HS-27A (cell line): ENCODE measurements around the gene B2M.
"Not testable (repeated sequence)": the region's sequence is repeated elsewhere in the genome, so short reads cannot be mapped to it uniquely, and the experiment has no call there.

ENCODE experiments used
- DNase-seq: peaks from one replicate; pipeline ENCODE4 v3.0.0-alpha.2; 2012; ENCODE audit warnings: low read depth, missing footprints

The B2M gene

DNA sequence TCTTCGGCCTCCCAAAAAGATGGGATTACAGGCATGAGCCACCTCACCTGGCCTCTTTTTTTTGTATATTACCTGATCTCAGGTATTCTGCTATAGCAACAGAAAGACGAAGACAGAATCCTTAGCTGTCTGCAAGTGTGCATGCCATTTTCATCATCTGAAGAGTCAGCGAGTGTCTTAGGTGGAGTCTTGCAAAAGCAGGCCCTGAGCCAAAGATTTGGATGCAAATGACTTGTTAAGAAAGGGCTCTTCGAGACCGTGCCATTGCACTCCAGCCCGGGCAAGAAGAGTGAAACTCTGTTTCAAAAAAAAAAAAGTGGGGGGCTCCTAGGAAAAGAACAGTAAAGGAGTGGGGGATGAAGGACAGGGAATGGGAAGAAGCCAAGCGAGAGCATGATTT is 14.8 kb downstream of the B2M start:
- DNase-seq, result no peak

DNA sequence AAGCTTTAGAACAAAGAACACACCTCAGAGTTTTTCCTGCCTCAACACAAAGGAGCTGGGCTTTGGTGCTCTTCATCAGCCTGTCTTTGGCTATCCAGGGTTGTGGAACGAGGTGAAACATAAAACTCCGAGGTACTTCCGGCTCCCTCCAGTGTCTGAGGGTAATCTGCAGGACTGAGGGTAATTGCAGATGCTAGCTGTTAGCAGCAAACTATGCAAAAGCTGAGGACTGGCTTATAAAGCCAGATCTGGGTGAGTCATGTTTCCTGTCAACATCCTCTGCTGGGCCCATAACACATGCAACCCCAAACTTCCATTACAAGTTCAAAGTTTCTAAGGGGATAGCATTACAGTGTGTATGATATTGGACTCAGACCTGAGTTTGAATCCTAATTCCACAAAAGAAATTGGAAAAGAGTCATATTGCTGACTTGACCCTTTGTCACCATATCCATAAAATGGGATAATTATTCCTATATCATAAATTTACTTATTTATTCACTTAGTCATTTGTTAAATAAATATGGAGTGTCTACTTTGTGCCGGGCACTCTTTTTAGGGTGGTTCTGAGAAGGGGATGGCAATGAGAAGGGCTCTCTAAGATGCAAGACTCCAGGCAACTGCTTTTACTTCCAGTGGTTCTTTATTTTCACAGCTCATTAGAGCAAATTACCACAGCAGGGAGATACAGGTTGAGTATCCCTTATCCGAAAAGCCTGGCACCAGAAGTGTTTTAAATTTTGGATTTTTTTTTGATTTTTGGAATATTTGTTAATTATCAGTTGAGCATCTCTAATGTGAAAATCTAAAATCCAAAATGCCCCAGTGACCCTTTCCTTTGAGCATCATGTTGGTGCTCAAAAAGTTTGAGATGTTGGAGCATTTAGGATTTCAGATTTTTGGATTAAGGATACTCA is 15.5 kb downstream of the B2M start:
- DNase-seq, result no peak

DNA sequence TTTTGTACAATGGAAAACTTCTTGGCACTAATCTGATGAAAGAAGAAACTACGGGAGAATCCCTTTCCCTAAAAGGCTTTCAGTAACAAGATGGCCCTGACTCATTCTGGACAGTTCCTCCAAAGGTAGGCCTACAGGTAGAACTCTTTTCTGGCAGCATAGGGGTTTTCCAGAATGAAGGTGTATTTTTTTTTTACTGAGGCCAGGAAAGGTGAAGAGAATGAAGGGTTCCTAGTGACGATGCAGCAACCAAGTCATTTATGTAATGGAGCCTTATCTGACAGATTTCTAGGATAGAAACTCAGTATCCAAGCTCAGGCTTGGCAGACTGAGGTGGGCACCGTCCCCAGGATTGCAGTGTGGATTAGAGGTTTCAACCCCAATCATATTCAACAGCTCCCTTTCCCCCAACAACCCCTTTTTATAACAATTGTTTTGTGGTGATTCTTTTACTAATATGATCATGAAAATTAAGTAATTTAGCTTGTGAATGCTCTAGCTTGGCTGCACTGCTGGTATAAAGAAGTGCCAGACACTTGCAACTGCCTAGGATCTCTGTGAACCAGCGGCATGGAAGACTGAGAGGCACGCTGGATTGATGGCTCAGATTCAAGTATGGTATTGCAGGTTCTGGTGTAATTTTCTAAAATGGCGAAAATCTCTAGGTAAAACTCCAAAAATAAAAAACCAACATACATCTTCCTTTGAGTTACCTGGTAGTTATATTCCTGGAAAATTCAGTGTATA is 16.3 kb downstream of the B2M start:
- DNase-seq, result no peak

DNA sequence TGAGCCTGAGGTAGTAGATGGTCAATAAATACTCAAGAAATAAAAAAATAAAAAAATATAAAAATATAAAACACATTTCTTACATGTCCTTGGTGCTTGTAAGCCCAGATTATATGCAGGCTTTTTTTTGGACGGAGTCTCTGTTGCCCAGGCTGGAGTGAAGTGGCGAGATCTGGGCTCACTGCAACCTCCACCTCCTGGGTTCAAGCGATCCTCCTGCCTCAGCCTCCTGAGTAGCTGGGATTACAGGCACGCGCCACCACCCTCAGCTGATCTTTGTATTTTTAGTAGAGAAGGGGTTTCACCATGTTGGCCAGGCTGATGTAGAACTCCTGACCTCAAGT is 16.9 kb downstream of the B2M start:
- DNase-seq, result not testable (repeated sequence)

DNA sequence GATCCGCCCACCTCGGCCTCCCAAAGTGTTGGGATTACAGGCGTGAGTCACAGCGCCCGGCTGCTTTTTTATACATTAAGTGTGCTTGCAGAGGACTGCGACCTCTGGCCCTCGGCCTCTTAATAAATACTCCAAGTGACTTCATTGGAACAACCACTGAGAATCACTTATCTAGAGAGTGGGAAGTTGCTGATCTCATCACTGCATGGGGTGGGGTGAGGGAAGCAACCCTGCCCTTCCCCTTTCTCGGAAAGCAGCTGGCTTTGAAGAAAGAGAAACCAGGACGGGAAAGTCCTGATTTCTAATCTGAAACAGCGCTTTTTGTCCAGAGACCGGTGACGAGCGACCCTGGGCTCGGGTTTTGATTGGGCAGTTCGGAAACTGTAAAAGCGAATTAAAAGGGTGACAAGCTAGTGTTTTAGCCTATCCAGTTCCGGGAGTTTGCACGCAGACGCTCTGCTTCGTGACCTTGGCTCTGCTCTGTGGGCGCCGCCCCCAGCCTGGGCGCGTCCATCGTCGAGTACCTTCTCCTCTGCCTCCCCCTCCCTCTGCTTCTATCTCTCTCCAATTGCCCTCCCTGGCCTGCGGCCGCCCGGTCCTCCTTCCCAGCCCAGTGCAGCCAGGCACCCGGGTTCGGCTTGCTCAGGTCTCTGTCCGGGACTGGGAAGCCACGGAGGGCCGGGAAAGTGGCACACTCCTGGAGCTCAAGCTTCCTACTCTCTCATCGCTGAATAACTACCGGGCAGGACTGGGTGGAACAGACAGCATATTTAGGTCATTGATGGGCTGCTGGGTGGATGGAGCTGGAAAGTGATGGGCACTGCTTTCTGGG is 17.5 kb downstream of the B2M start:
- DNase-seq, result peak; percentile 97

DNA sequence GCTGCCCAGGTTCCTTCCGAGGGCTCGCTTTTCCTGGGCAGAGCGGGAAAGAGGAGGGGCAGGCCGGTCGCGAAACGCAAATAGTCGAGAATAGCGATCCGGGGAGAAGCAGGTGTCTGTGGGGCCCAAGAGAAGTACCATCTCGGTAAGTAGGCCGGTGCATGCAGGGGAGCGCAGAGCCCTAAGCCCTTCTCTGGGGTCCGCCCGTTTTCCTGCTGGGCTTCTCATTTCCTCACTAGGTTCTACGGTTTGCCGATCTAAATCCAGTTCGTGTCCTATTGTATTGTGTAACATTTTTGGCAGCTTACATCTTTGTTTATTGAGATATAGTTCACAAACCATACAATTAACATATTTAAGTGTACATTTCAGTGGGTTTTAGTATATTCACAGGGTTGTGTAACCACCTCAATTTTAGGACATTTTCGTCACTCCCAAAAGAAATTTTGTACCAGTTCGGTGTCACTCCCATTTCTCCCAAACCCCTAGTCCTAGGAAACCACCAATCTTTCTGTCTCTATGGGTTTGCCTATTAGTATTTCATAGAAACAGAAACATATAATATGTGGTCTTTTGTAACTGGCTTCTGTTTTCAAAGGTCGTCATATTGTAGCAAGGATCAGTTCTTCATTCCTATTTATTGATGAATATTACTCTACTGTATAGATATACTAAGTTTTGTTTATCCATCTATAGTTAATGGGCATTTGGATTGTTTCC is 18.3 kb downstream of the B2M start:
- DNase-seq, result no peak

DNA sequence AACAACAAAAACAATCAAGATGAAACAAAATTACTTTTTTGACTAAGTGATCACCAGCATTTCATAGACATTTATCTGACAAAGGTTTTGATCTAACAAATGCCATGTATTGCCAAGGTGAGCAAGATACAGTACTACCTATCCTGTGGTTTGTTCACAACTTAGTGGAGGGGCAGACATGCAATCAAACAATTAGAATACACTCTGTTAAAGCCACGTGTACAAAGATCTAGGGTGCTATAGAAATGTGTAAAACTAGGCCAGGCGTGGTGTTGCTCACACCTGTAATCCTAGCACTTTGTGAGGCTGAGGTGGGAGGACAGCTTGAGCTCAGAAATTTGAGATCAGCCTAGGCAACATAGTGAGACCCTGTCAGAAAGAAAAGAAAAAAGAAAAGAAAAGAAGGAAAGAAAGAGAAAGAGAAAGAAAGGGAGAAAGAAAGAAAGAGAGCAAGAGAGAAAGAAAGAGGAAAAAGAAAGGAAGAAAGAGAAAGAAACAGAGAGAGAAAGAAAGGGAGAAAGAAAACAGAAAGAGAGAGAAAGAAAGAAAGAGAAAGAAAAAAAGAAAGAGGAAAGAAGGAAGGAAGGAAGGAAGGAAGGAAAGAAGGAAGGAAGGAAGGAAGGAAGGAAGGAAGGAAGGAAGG is 23.6 kb downstream of the B2M start:
- no peak for DNase-seq

DNA sequence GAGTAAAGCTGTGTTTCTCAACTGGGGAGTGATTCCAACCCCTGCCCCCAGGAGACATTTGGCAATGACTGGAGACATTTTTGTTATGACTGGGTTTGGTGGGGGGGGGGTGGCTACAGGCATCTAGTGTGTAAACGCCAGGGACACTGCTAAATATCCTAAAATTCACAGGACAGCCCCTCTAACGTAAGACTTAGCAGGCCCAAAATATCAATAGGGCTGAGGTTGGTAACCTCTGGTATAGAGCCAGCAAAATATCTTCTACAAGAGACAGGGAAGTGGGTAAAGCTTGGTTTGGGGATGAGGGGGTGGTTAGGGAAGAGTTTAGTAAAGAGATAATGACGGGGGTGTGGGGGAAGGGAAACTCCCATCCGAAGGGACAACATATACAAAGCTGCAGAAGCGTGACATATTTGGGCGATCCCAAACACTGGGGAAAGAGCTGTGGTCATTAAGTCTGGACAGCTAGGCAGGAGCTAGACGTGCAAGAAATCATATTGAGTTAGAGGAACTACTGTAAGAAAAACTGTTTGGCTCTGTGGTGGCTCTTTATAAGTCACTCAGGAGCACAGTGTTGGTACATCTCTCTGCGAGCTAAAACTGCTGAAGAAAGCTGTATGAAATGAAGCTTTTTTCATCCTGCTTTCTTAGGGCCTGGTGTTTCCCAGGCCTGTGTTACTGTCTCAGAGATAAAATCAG is 24.3 kb downstream of the B2M start:
- DNase-seq, result no peak

DNA sequence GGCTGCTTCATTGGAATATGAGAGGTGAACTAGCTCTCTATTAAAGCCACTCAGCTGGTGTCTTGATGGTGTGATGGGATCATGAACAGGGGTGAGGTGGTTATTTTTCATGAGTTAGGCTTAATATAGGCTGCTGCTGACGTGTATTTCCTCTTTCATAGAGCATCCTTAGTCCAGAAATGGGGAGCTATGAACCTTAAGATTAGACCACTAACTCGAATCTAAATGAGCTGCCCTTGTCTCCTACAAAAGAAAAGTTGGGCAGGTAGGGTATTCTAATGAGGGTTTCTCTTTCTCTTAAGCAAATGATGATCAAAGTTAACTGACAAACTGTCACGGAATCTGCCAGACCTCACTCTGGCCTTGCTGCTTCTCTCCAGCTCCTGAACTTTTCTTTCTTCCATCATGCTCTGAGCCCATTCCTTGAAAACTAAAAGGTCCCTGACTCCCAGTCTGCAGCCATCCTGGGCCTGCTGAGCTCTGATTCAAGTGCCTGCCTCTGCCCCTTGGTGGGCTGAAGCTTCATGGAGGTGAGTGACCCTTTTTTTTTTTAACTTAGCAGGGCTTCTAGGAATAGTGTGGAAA is 25.0 kb downstream of the B2M start, which contains the start of gene TRIM69:
TRIM69 (plus strand) TSS at position 348 of the 585 bp plus-strand sequence; CDS start at position 525, 177 bp downstream.
- DNase-seq, result no peak

DNA sequence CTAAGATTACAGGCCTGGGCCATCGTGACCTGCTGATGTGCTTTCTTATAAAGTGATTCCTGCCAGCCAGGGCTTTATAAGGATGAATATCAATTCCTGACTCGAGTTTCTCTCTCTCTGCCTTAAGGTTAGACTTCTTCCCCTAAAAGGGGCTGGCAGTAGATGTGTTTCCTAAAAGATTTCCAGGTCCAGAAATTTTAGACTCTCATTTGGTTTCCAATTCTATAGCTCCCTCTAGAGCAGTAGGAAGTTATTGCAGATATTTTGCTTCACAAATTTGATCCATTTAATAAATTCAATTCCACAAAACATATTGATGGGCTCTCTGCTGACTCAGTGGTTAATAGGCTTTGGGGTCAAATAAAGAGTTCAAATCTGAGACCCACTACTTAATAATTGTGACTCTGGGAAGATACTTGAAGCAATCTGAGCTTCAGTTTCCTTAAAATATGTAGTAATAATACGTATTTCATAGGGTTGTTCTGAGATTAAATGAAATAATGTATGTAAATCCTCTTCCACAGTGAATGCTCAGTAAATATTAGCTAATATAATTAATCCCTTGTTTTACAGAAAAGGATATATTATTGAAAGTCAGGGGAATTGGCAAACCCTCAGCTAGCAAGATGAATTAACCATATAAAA is 27.1 kb downstream of the B2M start:
- peak; percentile 33 for DNase-seq

DNA sequence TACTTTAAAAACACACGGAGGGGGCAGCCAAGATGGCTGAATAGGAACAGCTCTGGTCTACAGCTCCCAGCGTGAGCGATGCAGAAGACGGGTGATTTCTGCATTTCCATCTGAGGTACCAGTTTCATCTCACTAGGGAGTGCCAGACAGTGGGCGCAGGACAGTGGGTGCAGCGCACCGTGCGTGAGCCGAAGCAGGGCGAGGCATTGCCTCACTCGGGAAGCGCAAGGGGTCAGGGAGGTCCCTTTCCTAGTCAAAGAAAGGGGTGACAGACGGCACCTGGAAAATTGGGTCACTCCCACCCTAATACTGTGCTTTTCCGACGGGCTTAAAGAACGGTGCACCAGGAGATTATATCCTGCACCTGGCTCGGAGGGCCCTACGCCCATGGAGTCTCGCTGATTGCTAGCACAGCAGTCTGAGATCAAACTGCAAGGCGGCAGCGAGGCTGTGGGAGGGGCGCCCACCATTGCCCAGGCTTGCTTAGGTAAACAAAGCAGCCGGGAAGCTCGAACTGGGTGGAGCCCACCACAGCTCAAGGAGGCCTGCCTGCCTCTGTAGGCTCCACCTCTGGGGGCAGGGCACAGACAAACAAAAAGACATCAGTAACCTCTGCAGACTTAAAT is 28.0 kb downstream of the B2M start:
- DNase-seq, result not testable (repeated sequence)

DNA sequence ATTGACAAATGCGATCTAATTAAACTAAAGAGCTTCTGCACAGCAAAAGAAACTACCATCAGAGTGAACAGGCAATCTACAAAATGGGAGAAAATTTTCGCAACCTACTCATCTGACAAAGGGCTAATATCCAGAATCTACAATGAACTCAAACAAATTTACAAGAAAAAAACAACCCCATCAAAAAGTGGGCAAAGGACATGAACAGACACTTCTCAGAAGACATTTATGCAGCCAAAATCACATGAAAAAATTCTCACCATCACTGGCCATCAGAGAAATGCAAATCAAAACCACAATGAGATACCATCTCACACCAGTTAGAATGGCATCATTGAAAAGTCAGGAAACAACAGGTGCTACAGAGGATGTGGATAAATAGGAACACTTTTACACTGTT is 32.1 kb downstream of the B2M start:
- not testable (repeated sequence) for DNase-seq

DNA sequence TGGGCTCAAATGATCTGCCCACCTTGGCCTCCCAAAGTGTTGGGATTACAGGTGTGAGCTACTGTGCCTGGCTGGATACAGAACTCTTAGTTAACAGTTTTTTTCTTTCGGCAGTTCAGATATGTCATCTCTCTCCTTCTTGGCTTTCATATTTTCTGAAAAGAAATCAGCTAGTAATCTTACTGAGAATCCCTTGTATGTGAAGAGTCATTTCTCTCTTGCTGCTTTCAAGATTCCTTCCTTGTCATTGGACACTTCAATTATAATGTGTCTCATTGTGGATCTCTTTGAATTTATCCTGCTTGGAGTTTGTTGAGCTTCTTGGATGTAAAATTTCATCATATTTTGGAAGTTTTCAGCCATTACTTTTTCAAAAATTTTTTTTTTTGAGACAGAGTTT is 42.0 kb downstream of the B2M start:
- no peak for DNase-seq

DNA sequence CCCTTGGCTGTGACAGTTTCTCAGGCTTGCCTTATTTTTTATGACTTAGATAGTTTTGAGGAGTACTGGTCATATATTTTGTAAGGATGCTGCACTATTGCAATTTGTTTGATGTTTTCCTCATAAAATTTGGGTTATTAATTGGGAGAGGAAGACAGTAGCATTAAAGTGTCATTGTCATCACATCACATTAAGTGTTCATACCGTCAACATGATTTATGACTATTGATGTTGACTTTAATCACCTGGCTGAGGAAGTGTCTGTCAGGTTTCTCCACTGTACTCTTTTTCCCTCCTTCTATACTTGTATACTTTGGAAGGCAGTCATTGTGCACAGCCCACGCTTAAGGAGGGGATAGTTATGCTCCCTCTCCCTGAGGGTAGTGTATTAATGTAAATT is 51.9 kb downstream of the B2M start:
- no peak for DNase-seq

DNA sequence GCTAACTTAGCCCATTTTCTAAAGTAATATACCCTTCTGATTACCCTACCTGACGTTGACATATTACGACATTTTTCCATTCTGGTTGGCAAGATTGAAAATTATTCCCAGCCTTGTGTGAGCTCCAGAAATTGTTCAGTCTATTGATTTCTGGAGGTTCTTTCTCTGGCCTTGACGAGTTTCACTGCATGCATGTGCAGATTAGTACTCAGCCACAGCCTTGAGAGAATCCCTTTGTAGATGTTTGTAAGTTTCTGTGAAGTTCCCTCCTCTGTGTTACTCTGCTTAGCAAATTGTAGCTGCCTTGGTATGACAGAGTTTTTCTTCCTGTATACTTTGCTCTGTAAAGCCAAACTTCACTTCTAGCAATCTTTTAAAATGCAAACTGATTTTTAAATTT is 52.5 kb downstream of the B2M start:
- no peak for DNase-seq

DNA sequence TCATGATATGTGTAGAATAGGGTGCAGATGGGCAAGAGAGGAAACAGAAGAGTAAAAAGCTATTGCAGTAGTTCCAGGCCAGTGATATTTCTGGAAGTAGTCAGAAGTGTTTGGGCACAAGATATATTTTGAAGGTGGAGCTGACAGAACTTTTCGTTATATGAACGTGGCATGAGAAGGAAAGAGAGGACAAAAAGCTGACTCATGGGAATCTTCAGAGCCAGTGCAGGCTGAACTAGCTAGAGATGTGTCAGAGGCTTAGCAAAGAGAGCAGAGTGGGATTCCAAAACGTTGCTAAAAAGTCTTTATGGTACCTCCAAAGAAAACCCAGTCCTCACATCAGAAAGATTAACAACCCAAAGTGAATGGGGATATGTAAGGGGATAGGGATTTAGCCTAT is 53.7 kb downstream of the B2M start:
- DNase-seq, result no peak
